ENCODE data around the gene SHANK2. TPM values are rescaled to one million over a fixed set of nuclear protein-coding genes. Genes with fewer than 3 reads are reported as not detected.

SHANK2 gene
- polyA plus RNA-seq, 1 donor from 2014 or later: 13.6 TPM

DNA sequence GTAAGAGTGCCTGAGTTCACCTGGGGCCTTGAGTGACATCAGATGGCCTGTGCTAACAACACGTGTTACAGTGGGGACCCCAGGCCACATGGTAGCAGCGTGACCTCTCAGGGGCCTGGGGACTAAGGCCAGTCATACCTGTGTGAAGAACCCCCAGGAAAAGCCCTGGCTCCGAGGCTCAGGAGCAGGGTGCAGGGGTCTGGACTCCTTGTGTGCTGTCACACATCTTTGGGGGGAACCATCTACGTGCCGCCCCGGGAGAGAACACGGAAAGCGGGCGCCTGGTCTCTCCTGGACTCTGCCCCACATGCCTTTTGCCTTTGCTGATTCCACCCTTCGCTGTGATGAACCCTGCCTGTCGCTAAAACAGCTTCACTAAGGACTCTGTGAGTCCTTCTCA lies 48.7 kb downstream of the SHANK2 start:
- Histone ChIP-seq H3K79me2 (replicated peaks; ENCODE audit: insufficient read depth, low read length) (no peaks in the 10 kb centered on the region), H4K20me1 (ENCODE audit: insufficient read depth) (no peaks in the 10 kb centered on the region), H3K4me3 (ENCODE audit: low read length) (no peak overlapping the region), H2AFZ (ENCODE audit: low read depth, low read length) (no peak overlapping the region), H3K9me3 (ENCODE audit: low read length) (no peaks in the 10 kb centered on the region), H3K27ac (ENCODE audit: low read length) (no peak overlapping the region), H3F3A (ENCODE audit: insufficient read depth, low read length, poor library complexity, severe bottlenecking) (no peaks in the 10 kb centered on the region), H3K9me2 (ENCODE audit: insufficient read depth, low read length) (no peaks in the 10 kb centered on the region), H3K36me3 (ENCODE audit: insufficient read depth, low read length) (no peaks in the 10 kb centered on the region), H3K9ac (ENCODE audit: low read length) (no peak overlapping the region), H3K27me3 (ENCODE audit: insufficient read depth, low read depth, low read length) (no peaks in the 10 kb centered on the region), H3K4me2 (ENCODE audit: low read length) (no peak overlapping the region)
- no peak for TF ChIP-seq EP300 (conservative IDR thresholded peaks at IDR 0.05; ENCODE audit: poor library complexity, severe bottlenecking)
- no peak for TF ChIP-seq POLR2AphosphoS5 (IDR thresholded peaks at IDR 0.05)
- TF ChIP-seq, protein P1, sequence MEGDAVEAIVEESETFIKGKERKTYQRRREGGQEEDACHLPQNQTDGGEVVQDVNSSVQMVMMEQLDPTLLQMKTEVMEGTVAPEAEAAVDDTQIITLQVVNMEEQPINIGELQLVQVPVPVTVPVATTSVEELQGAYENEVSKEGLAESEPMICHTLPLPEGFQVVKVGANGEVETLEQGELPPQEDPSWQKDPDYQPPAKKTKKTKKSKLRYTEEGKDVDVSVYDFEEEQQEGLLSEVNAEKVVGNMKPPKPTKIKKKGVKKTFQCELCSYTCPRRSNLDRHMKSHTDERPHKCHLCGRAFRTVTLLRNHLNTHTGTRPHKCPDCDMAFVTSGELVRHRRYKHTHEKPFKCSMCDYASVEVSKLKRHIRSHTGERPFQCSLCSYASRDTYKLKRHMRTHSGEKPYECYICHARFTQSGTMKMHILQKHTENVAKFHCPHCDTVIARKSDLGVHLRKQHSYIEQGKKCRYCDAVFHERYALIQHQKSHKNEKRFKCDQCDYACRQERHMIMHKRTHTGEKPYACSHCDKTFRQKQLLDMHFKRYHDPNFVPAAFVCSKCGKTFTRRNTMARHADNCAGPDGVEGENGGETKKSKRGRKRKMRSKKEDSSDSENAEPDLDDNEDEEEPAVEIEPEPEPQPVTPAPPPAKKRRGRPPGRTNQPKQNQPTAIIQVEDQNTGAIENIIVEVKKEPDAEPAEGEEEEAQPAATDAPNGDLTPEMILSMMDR (IDR thresholded peaks at IDR 0.05; ENCODE audit: poor library complexity, severe bottlenecking): no peak
- TF ChIP-seq EZH2 (IDR thresholded peaks at IDR 0.05; ENCODE audit: borderline replicate concordance, insufficient read depth, low read length, poor library complexity, severe bottlenecking): no peak
- no peak for TF ChIP-seq MXI1 (conservative IDR thresholded peaks at IDR 0.05; ENCODE audit: poor library complexity, severe bottlenecking)
- TF ChIP-seq, protein P2, sequence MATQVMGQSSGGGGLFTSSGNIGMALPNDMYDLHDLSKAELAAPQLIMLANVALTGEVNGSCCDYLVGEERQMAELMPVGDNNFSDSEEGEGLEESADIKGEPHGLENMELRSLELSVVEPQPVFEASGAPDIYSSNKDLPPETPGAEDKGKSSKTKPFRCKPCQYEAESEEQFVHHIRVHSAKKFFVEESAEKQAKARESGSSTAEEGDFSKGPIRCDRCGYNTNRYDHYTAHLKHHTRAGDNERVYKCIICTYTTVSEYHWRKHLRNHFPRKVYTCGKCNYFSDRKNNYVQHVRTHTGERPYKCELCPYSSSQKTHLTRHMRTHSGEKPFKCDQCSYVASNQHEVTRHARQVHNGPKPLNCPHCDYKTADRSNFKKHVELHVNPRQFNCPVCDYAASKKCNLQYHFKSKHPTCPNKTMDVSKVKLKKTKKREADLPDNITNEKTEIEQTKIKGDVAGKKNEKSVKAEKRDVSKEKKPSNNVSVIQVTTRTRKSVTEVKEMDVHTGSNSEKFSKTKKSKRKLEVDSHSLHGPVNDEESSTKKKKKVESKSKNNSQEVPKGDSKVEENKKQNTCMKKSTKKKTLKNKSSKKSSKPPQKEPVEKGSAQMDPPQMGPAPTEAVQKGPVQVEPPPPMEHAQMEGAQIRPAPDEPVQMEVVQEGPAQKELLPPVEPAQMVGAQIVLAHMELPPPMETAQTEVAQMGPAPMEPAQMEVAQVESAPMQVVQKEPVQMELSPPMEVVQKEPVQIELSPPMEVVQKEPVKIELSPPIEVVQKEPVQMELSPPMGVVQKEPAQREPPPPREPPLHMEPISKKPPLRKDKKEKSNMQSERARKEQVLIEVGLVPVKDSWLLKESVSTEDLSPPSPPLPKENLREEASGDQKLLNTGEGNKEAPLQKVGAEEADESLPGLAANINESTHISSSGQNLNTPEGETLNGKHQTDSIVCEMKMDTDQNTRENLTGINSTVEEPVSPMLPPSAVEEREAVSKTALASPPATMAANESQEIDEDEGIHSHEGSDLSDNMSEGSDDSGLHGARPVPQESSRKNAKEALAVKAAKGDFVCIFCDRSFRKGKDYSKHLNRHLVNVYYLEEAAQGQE (IDR thresholded peaks at IDR 0.05; ENCODE audit: borderline replicate concordance): no peak
- TF ChIP-seq SMC3 (conservative IDR thresholded peaks at IDR 0.05; ENCODE audit: poor library complexity): no peak
- TF ChIP-seq RAD21 (conservative IDR thresholded peaks at IDR 0.05): no peak
- no peak for TF ChIP-seq TAF1 (IDR thresholded peaks at IDR 0.05; ENCODE audit: low read depth)

- no peak overlapping the region for H2AFZ ChIP-seq (ENCODE audit: low read depth, low read length)
- H3K4me3 ChIP-seq (ENCODE audit: low read length): no peak overlapping the region
- H3K9ac ChIP-seq (ENCODE audit: low read length): no peak overlapping the region
- no peak overlapping the region for H3K4me2 ChIP-seq (ENCODE audit: low read length)
- TF ChIP-seq RAD21 (conservative IDR thresholded peaks at IDR 0.05) (no peak), EZH2 (IDR thresholded peaks at IDR 0.05; ENCODE audit: borderline replicate concordance, insufficient read depth, low read length, poor library complexity, severe bottlenecking) (no peak)
- H3K79me2 ChIP-seq (replicated peaks; ENCODE audit: insufficient read depth, low read length): no peaks in the 10 kb centered on the region
- H3F3A ChIP-seq (ENCODE audit: insufficient read depth, low read length, poor library complexity, severe bottlenecking): no peaks in the 10 kb centered on the region
- H4K20me1 ChIP-seq (ENCODE audit: insufficient read depth): no peaks in the 10 kb centered on the region
- H3K9me2 ChIP-seq (ENCODE audit: insufficient read depth, low read length): no peaks in the 10 kb centered on the region
- no peak overlapping the region for H3K27ac ChIP-seq (ENCODE audit: low read length)
- H3K9me3 ChIP-seq (ENCODE audit: low read length): no peaks in the 10 kb centered on the region
- H3K36me3 ChIP-seq (ENCODE audit: insufficient read depth, low read length): no peaks in the 10 kb centered on the region
- H3K27me3 ChIP-seq (ENCODE audit: insufficient read depth, low read depth, low read length): no peaks in the 10 kb centered on the region
Measured at GRCh38 chr11:71202966-71203365, 49.4 kb downstream of the SHANK2 start.

DNA sequence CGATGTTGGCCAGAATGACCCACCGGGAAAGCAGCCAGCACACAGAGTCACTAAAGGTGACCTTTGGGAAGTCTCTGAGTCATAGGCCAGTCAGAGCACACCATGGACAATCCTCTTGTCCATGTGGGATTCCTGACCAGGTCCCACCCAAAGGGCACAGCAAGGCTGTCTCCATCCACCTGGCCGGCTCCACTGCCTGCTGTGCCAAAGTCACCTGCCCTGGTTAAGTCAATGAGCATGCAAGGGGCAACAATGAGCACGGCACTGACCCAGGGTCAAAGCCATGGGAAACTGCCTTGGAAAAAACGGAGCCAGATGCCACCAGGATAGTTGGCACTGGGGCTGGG lies 49.8 kb downstream of the SHANK2 start:
- TF ChIP-seq TAF1 (IDR thresholded peaks at IDR 0.05; ENCODE audit: low read depth): no peak
- TF ChIP-seq, protein P1 (IDR thresholded peaks at IDR 0.05; ENCODE audit: poor library complexity, severe bottlenecking): no peak
- no peak for TF ChIP-seq POLR2AphosphoS5 (IDR thresholded peaks at IDR 0.05)
- TF ChIP-seq, protein P2 (IDR thresholded peaks at IDR 0.05; ENCODE audit: borderline replicate concordance): no peak
- no peak for TF ChIP-seq EP300 (conservative IDR thresholded peaks at IDR 0.05; ENCODE audit: poor library complexity, severe bottlenecking)
- no peak for TF ChIP-seq EZH2 (IDR thresholded peaks at IDR 0.05; ENCODE audit: borderline replicate concordance, insufficient read depth, low read length, poor library complexity, severe bottlenecking)
- no peak for TF ChIP-seq RAD21 (conservative IDR thresholded peaks at IDR 0.05)
- no peak for TF ChIP-seq SMC3 (conservative IDR thresholded peaks at IDR 0.05; ENCODE audit: poor library complexity)
- TF ChIP-seq MXI1 (conservative IDR thresholded peaks at IDR 0.05; ENCODE audit: poor library complexity, severe bottlenecking): no peak
- Histone ChIP-seq H3K79me2 (replicated peaks; ENCODE audit: insufficient read depth, low read length) (no peaks in the 10 kb centered on the region), H3F3A (ENCODE audit: insufficient read depth, low read length, poor library complexity, severe bottlenecking) (no peaks in the 10 kb centered on the region), H3K9me2 (ENCODE audit: insufficient read depth, low read length) (no peaks in the 10 kb centered on the region), H3K36me3 (ENCODE audit: insufficient read depth, low read length) (no peaks in the 10 kb centered on the region), H3K4me3 (ENCODE audit: low read length) (no peak overlapping the region), H3K9ac (ENCODE audit: low read length) (no peak overlapping the region), H3K9me3 (ENCODE audit: low read length) (no peaks in the 10 kb centered on the region), H3K27me3 (ENCODE audit: insufficient read depth, low read depth, low read length) (no peaks in the 10 kb centered on the region), H2AFZ (ENCODE audit: low read depth, low read length) (no peak overlapping the region), H3K4me2 (ENCODE audit: low read length) (no peak overlapping the region), H3K27ac (ENCODE audit: low read length) (no peak overlapping the region), H4K20me1 (ENCODE audit: insufficient read depth) (no peaks in the 10 kb centered on the region)
